GM12874 (cell line): ENCODE measurements around the gene CLCN7.

ENCODE experiments used
- CTCF ChIP-seq: IDR thresholded peaks from 2 replicates; pipeline ENCODE4 v1.5.1; 2011; ENCODE audit warnings: low read depth, mild to moderate bottlenecking, control low read depth, low read length, moderate library complexity; ENCODE audit not compliant: insufficient read depth

The CLCN7 gene

GRCh38 chr16:1506494-1507213 lies 31.8 kb upstream of the CLCN7 start:
- TF ChIP-seq CTCF, result no peak

GRCh38 chr16:1505912-1506311 lies 31.1 kb upstream of the CLCN7 start:
- no peak for TF ChIP-seq CTCF

DNA sequence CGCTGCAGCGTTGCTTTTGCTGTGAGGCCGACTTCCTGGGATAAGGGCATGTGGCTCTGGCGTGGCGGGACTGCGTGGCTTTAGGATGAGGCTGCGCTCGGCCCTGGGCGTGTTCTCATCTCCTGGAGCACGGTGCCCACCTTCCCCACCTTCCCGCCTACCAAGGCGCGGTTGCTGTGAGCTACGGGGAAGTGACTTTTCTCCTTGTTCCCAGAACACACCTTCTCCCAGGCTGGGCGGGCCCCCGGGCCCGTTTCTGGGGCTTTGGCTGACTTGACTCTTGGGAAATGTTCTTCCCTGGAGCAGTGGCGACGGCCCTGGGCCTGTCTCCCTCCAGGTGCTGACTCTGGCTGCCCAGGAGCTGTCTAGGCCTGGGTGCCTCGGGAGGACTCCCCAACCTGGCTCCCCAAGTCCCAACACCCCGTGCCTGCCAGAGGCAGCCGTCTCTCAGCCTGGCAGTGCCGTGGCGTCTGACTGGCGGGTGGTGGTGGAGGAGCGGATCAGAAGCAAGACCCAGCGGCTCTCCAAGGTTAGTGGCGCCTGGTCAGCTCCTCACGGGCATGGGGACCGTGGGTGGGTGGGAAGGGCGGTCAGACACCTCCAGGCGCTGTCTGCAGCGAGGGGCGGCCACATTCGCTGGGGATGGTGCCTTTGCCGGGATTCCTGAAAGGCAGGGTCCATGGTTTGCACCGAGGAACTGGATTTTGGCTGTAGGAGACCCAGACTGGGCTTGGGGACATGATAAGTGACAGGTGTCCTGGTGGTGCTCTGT lies 30.4 kb upstream of the CLCN7 start:
- no peak for TF ChIP-seq CTCF

DNA sequence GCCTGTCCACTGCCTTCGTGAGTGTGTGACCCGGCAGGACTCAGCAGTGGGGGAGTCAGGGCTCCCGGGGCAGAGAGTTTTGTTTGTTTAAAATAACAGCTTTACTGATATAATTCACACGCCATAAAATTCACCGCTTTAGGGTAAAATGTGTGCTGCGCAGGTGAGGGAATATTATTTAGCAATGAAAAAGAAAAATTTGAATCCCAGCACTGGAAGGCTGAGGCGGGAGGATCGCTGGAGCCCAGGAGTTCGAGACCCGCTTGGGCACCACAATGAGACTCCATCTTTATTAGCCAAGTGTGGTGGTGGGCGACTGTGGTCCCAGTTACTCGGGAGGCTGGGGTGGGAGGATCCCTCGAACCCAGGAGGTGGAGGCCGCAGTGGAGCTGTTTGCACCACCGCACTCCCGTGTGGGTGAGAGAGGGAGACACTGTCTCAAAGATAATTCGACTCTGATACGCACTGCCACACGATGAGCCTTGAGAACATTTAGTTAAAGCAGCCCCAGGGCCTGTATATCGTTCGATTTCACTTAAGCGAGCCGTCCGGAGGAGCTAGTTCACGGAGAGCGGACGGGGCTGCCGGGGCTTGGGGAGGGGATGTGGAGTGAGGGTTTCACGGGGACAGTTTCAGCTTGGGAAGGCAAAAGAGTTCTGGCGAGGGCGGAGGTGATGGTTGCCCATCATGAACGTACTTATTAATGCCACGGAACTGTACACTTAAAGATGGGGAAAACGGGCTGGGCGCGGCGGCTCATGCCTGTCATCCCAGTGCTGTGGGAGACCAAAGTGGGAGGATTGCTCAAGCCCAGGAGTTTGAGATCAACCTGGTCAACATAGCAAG lies 28.5 kb upstream of the CLCN7 start:
- no peak for TF ChIP-seq CTCF

DNA sequence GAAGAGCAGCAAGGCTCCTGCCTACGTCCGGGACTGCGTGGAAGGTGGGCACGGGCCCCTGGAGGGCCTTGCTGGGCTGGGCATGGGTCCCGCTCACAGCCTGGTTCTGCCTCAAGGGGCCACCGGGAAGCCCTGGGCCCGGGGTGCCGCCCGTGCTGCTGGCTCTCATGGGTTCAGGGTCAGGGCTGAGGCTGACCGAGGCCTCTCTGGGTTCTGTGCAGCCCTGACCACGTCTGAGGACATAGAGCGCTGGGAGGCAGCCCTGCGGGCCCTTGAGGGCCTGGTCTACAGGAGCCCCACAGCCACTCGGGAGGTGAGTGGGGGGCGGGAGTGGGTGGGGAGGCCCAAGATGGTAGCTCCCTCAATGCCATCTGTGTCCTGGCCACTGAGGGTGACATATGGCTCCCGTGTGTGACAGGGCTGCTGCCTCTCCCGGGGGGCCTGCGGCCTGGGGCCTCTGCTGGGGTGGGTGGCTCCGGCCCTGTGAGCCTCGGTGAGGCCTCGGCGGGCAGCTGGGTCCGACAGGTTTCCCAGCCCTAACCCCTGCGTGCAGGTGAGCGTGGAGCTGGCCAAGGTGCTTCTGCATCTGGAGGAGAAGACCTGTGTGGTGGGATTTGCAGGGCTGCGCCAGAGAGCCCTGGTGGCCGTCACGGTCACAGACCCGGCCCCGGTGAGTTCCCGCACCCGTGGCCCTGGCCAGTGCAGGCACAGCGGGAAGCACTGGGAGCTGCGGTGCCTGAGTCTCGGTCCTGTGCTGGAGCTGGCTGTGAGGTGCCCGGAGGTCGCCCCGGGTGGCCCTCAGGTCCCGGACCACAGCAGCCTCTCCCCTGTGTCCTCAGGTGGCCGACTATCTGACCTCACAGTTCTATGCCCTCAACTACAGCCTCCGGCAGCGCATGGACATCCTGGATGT lies 27.5 kb upstream of the CLCN7 start:
- TF ChIP-seq CTCF, result no peak

DNA sequence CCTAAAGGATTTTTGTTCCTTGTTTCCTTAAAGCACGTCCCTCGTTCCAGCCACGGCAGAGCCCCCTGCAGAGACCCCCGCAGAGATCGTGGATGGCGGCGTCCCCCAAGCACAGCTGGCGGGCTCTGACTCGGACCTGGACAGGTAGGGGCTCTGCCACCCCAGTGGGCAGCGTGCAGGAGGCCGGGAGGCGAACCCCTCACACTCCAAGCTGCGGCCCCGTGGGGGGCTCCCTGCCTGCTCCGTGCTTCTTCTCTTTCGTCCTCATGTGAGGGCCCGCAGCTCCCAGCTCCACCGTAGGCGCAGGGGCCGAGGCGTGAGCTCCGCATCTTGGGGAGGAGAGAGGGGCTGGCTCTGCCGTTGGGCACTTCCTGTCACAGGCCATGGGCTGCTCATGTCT lies 26.8 kb upstream of the CLCN7 start:
- no peak for TF ChIP-seq CTCF
